Neutrophil (primary cell): ENCODE data around the gene EPHA3.

Source experiments
- H3K27ac ChIP-seq: fragments of 200-600 bp; sonication (generic); 2 replicates; pipeline ENCODE4 v1.5.1; 2016; ENCODE audit warnings: mild to moderate bottlenecking, moderate library complexity
- H3K27me3 ChIP-seq: fragments of 200-600 bp; sonication (generic); 2 replicates; pipeline ENCODE4 v1.6.0; 2016; ENCODE audit warnings: mild to moderate bottlenecking
- H3K36me3 ChIP-seq: fragments of 200-600 bp; sonication (generic); 2 replicates; pipeline ENCODE4 v1.5.1; 2017
- H3K4me1 ChIP-seq, 2 experiments: fragments of 200-600 bp in 1 of 2; sonication (generic) in 1 of 2; 1 replicate in 1 of 2; 2 replicates in 1 of 2; pipeline versions ENCODE4 v1.5.1 to v1.6.1; 2013 to 2016; ENCODE audit warnings: low read depth in 1 of 2, low read length in 1 of 2, mild to moderate bottlenecking in 1 of 2, moderate library complexity in 1 of 2; ENCODE audit not compliant: control insufficient read depth in 1 of 2, insufficient read depth in 1 of 2
- H3K4me3 ChIP-seq, 2 experiments: fragments of 200-600 bp in 1 of 2; sonication (generic) in 1 of 2; 1 replicate in 1 of 2; 2 replicates in 1 of 2; pipeline ENCODE4 v1.5.1; 2013 to 2016; ENCODE audit warnings: low read depth in 1 of 2, low read length in 1 of 2, mild to moderate bottlenecking in 1 of 2, moderate library complexity in 1 of 2
- H3K9me3 ChIP-seq: fragments of 200-600 bp; sonication (generic); 2 replicates; pipeline ENCODE4 v1.5.1; 2016
- CTCF ChIP-seq: fragments of 200-600 bp; sonication (generic); IDR thresholded peaks from 2 replicates; pipeline ENCODE4 v1.5.1; 2016; ENCODE audit warnings: antibody characterized with exemption

Gene EPHA3

GRCh38 chr3:89212619-89213018 is 105.2 kb downstream of the EPHA3 start:
- H3K27ac ChIP-seq: no peak overlapping the region
- no peaks in the 10 kb centered on the region for H3K36me3 ChIP-seq
- no peak for TF ChIP-seq CTCF
- no peaks in the 10 kb centered on the region for H3K9me3 ChIP-seq
- H3K4me3 ChIP-seq: no peak overlapping the region
- H3K27me3 ChIP-seq: no peaks in the 10 kb centered on the region
- H3K4me1 ChIP-seq: no peaks in the 10 kb centered on the region

DNA sequence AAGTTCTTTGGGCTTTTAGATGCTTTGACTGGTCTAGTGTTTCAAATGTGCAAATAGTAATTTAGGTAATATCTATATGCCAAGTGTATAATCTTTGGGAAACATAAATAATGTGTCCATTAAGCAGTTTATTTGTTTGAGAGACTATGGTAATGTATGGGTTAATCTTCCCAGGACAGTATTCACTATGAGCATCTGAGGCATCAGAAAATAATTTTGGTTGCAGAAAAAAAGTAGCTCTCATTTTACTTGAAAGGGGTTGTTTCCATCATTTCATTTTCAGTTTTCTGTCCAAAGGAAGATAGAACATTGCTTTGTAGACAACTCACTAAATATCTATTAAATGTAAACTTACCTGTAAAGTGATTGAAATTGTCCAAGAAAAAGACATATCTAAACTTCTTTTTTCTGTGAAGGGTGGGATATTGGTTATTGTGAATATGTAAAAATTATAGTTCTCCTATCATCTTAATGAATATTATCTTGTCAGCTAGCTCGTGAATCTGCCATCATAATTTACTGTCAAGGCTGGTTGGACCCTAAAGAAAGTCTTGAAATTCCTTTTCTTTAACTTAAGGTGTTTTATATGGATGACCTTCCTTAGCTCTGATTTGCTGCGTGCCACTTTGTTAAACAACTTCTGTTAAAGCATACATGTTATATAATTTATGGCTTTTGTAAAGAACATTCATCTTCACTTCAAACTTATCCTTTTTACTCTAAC is 108.8 kb downstream of the EPHA3 start:
- Histone ChIP-seq H3K4me1 (no peaks in the 10 kb centered on the region), H3K4me3 (no peak overlapping the region), H3K9me3 (no peaks in the 10 kb centered on the region), H3K27me3 (no peaks in the 10 kb centered on the region), H3K36me3 (no peaks in the 10 kb centered on the region), H3K27ac (no peak overlapping the region)
- TF ChIP-seq CTCF: no peak

GRCh38 chr3:89217148-89217685 is 109.8 kb downstream of the EPHA3 start:
- Histone ChIP-seq H3K4me1 (no peaks in the 10 kb centered on the region), H3K4me3 (no peak overlapping the region), H3K27ac (no peak overlapping the region), H3K36me3 (no peaks in the 10 kb centered on the region), H3K27me3 (no peaks in the 10 kb centered on the region), H3K9me3 (no peaks in the 10 kb centered on the region)
- no peak for TF ChIP-seq CTCF

- no peak for TF ChIP-seq CTCF
- H3K36me3 ChIP-seq: no peaks in the 10 kb centered on the region
- H3K27me3 ChIP-seq: no peaks in the 10 kb centered on the region
- H3K9me3 ChIP-seq: no peaks in the 10 kb centered on the region
- no peaks in the 10 kb centered on the region for H3K4me1 ChIP-seq
- H3K4me3 ChIP-seq: no peak overlapping the region
- no peak overlapping the region for H3K27ac ChIP-seq
Observed at GRCh38 chr3:89221924-89222323, 114.5 kb downstream of the EPHA3 start.

GRCh38 chr3:89223188-89223587 is 115.8 kb downstream of the EPHA3 start:
- Histone ChIP-seq H3K9me3 (no peaks in the 10 kb centered on the region), H3K27me3 (no peaks in the 10 kb centered on the region), H3K27ac (no peak overlapping the region), H3K36me3 (no peaks in the 10 kb centered on the region), H3K4me3 (no peak overlapping the region), H3K4me1 (no peaks in the 10 kb centered on the region)
- TF ChIP-seq CTCF: no peak
